HG02642 (cell line): ENCODE measurements around the gene MVK.

Experiments
- ATAC-seq: cut with Tn5 transposase; IDR thresholded peaks from one replicate; pipeline ENCODE4 v1.9.1; 2021; ENCODE audit warnings: mild to moderate bottlenecking; ENCODE audit not compliant: unreplicated experiment, poor library complexity

The MVK gene

DNA sequence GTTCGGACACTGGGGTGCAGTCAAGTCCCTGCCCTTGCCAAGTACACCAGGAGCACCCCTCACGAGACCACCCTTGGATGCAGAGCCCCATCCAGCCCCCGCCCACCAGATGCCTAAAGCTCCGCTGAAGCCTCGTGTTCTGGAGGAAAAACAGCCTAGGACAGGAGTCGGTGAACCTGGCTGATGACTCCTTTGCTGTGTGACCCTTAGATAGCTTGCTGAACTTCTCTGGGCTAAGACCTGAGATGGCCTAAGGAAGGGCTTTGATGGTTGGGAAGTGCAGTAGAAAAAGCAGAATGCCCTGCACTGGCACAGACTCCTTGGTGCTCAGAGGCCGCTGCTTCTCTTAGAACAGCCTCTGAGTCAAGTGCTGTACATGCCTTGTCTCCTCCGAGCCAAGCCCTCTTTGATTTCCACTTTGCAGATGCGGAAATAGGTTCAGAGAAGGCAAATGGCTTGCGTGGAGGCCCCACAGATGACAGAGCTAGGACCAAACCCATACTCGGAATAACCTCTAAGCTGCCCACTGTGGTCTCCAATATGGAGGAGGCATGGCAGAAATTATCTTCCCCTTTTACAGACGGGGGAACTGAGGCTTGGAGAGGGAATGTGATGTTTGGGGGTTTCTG lies 52.3 kb downstream of the MVK start:
- ATAC-seq, result no peak

DNA sequence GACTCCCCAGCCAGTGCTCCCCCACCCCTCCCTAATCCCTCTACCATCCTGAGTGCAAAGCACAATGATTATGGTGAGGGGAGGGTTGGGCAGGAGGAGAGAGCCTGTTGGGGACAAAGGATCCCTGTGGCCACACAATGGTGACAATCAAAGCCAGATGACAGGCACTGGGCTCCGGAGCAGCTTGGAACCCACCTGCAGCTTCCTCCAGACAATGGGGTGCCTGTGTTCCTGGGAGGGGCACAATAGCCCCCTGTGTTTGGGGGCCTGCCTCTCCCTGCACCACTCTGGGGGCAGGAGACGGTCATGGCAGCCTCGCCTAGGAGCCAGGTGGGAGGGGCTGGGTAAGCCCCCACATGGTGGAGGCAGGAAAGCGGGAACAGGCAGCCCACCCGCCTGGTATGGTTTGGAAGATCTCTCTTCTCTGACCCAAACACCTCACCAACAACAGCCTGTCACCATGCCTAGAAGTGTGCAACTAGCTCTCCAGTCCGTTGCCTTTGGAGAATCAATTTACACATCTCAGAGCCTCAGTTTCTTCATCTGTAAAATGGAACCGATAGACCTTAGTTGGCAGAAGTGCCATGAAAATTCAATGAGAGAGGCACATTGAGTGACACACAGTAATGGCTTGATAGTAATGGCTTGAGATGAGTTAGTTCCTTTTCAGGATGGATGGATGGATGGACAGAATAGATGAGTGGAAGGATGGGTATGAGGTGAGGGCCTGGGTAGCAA lies 53.0 kb downstream of the MVK start:
- ATAC-seq, result no peak

GRCh38 chr12:109627633-109628032 lies 54.0 kb downstream of the MVK start:
- no peak for ATAC-seq

DNA sequence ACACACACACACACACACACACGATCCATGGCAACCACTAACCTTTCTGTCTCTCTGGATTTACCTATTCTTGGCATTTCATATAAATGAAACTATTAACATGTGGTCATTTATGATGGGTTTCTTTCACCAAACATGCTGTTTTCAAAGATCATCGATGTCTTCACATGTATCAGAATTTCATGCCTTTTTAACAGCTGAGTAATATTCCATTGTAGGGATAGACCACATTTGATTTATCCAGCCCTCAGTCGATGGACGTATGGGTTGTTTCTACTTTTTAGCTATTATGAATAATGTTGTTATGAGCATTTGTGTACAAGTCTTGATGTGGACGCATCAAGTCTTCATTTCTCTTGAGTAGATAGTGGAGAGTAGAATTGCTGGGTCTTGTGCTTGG lies 56.5 kb downstream of the MVK start:
- no peak for ATAC-seq

DNA sequence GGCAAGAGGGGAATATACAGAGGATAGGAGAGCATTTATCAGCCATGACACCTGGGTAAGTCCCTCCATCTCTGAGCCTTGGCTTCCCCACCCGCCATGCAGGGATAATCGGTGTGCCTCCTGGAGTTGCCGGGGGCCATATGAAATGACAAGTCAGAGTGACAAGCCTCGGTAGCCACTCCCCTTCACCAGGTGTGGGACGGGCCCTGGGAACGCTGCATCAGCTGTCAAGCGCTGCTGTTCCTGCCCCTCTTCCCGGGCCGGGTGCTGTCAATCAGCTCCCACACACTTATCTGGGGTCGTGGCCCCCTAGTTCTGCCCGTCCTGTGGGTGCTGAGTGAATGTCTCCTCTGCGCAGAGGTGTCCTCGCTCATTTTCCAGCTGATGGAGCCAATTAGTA lies 57.2 kb downstream of the MVK start:
- ATAC-seq, result no peak

GRCh38 chr12:109631302-109631701 lies 57.7 kb downstream of the MVK start:
- no peak for ATAC-seq

- ATAC-seq, result no peak
Observed at GRCh38 chr12:109631751-109632150, 58.2 kb downstream of the MVK start.

GRCh38 chr12:109632342-109632741 lies 58.7 kb downstream of the MVK start:
- no peak for ATAC-seq

DNA sequence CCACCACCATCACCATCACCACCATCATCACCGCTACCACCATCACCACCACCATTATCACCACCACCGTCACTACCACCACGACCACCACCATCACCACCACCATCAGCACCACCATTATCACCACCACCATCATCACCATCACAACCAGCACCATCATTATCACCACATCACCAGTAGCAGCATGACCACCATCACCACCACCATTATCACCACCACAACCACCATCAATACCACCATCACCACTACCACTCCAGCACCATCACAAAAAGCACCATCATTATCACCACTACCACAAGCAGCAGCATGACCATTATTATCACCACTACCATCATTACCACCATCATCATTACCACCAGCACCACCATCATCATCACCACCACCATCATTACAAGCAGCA lies 62.1 kb downstream of the MVK start:
- no peak for ATAC-seq

DNA sequence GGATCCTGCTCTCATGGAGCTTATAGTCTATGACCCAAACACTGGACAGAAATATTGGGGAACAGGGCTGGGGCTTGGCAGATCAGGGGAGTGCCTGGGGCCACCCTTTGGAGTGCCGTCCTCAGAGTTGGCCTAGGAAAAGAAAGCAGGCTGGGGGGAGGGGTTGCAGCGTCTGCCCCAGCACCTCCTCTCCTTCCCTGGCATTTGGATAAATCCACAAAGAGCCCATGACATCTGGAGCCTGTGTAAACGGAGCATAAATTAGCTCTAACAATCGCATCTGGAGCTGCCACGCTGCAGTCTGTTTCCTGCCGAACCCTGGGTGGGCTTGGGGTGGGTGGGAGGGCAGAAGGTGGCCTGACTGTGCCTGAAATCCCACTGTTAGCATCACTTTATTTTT lies 63.8 kb downstream of the MVK start:
- ATAC-seq, result no peak

DNA sequence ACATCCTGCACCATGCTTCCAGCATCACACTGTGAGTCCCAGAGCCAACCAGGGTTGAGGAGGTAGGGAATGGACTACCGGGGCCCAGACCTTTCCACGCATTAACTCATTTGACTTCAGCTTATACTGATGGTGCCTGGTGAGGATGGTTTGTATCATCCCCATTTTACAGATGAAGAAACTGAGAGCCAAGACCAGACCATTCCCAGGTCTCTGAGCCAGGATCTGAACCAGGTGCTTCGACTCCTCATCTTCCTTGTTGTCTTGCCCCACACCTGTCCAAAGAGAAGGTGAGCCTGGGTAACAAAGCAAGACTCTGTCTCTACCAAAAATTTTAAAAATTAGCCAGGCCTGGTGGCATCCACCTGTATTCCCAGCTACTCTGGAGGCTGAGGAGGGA lies 64.4 kb downstream of the MVK start:
- ATAC-seq, result no peak

DNA sequence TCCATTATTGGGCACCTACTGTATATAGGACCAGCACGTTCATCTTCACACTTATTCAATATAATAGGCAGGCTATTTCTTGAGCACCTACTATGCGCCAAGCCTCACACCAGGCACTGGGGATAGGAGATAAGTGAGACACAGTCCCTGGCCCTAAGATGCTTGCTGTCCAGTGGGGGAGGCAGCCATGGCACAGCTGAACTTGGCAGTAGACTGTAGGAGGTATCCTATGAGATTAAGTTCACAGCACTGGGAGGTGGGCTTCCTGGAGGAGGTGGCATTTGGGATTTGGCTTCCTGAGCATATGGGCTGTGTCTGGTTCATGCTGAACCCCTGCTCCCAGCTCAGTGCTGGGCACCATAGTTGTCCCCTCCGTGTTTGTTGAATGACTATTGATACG lies 65.1 kb downstream of the MVK start:
- ATAC-seq, result no peak

- ATAC-seq, result no peak
Observed at GRCh38 chr12:109639151-109639872, 65.7 kb downstream of the MVK start.

- no peak for ATAC-seq
Observed at GRCh38 chr12:109640961-109641360, 67.4 kb downstream of the MVK start.

DNA sequence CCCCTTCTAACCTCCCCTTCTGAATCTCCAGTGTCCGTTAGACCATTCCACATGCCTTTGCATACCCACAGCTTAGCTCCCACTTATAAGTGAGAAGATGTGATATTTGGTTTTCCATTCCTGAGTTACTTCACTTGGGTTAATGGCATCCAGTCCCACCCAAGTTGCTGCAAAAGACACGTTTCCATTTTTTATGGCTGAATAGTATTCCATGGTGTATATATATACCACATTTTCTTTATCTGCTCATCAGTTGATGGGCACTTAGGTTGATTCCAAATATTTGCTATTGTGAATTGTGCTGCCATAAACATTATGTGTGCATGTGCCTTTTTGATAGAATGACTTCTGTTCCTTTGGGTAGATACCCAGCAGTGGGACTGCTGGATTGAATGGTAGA lies 67.8 kb downstream of the MVK start:
- no peak for ATAC-seq

GRCh38 chr12:109642506-109643132 lies 69.0 kb downstream of the MVK start:
- ATAC-seq, result no peak

GRCh38 chr12:109645194-109645593 lies 71.6 kb downstream of the MVK start:
- ATAC-seq, result no peak

- ATAC-seq, result no peak
Observed at GRCh38 chr12:109645708-109646107, 72.1 kb downstream of the MVK start.
